ENCODE measurements around the gene FBXL13. TPM values are rescaled to one million over a fixed set of nuclear protein-coding genes. Genes with fewer than 3 reads are reported as not detected.
A peak's percentile ranks its signal among the peaks of the same experiment; 100 is the strongest.

Gene FBXL13
- total and polyA plus RNA-seq, 2 donors = 0.38 to 8.1 TPM

GRCh38 chr7:102892631-102893278, 181.8 kb downstream of the FBXL13 start:
- Histone ChIP-seq H3K36me3 (ENCODE audit: insufficient read depth) (no peaks in the 10 kb centered on the region), H3K4me3 (ENCODE audit: low read depth, low read length) (no peak overlapping the region), H3K27ac (ENCODE audit: low read depth) (no peak overlapping the region), H3K4me1 (ENCODE audit: insufficient read depth) (no peaks in the 10 kb centered on the region)
- WGBS = 79% methylated on average over 1 of the region's 1 CpG
- DNase-seq (ENCODE audit: extremely low spot score) = no peak

GRCh38 chr7:102891693-102892261, 182.8 kb downstream of the FBXL13 start:
- 30% methylated on average over 1 of the region's 1 CpG for WGBS
- Histone ChIP-seq H3K4me1 (ENCODE audit: insufficient read depth) (no peaks in the 10 kb centered on the region), H3K36me3 (ENCODE audit: insufficient read depth) (no peaks in the 10 kb centered on the region), H3K4me3 (ENCODE audit: low read depth, low read length) (no peak overlapping the region), H3K27ac (ENCODE audit: low read depth) (no peak overlapping the region)
- DNase-seq (ENCODE audit: extremely low spot score) = no peak

GRCh38 chr7:102890971-102891692, 183.5 kb downstream of the FBXL13 start:
- no peak overlapping the region for H3K4me3 ChIP-seq (ENCODE audit: low read depth, low read length)
- no peaks in the 10 kb centered on the region for H3K4me1 ChIP-seq (ENCODE audit: insufficient read depth)
- WGBS = 61% methylated on average over 5 of the region's 5 CpGs
- H3K36me3 ChIP-seq (ENCODE audit: insufficient read depth) = no peaks in the 10 kb centered on the region
- H3K27ac ChIP-seq (ENCODE audit: low read depth) = no peak overlapping the region
- DNase-seq (ENCODE audit: extremely low spot score) = no peak

GRCh38 chr7:102890292-102890970, 184.2 kb downstream of the FBXL13 start:
- no peak for DNase-seq (ENCODE audit: extremely low spot score)
- H3K4me1 ChIP-seq (ENCODE audit: insufficient read depth) = no peaks in the 10 kb centered on the region
- no peak overlapping the region for H3K4me3 ChIP-seq (ENCODE audit: low read depth, low read length)
- H3K36me3 ChIP-seq (ENCODE audit: insufficient read depth) = no peaks in the 10 kb centered on the region
- WGBS = 41% methylated on average over 2 of the region's 2 CpGs
- H3K27ac ChIP-seq (ENCODE audit: low read depth) = no peak overlapping the region

GRCh38 chr7:102889851-102890250, 184.7 kb downstream of the FBXL13 start:
- H3K4me1 ChIP-seq (ENCODE audit: insufficient read depth) = no peaks in the 10 kb centered on the region
- no peak for DNase-seq (ENCODE audit: extremely low spot score)
- 27% methylated on average over 2 of the region's 2 CpGs for WGBS
- no peaks in the 10 kb centered on the region for H3K36me3 ChIP-seq (ENCODE audit: insufficient read depth)
- no peak overlapping the region for H3K4me3 ChIP-seq (ENCODE audit: low read depth, low read length)
- peak overlapping the region; percentile 23 for H3K27ac ChIP-seq (ENCODE audit: low read depth)

- Histone ChIP-seq H3K36me3 (ENCODE audit: insufficient read depth) (no peaks in the 10 kb centered on the region), H3K27ac (ENCODE audit: low read depth) (no peak overlapping the region), H3K4me1 (ENCODE audit: insufficient read depth) (no peaks in the 10 kb centered on the region), H3K4me3 (ENCODE audit: low read depth, low read length) (no peak overlapping the region)
- DNase-seq (ENCODE audit: extremely low spot score) = no peak
- WGBS = 88% methylated on average over 3 of the region's 3 CpGs
Measured at GRCh38 chr7:102888561-102889233, 185.9 kb downstream of the FBXL13 start.

- Histone ChIP-seq H3K27ac (ENCODE audit: low read depth) (no peak overlapping the region), H3K36me3 (ENCODE audit: insufficient read depth) (no peaks in the 10 kb centered on the region), H3K4me3 (ENCODE audit: low read depth, low read length) (no peak overlapping the region), H3K4me1 (ENCODE audit: insufficient read depth) (no peaks in the 10 kb centered on the region)
- 42% methylated on average over 6 of the region's 6 CpGs for WGBS
- no peak for DNase-seq (ENCODE audit: extremely low spot score)
Measured at GRCh38 chr7:102883098-102883860, 191.3 kb downstream of the FBXL13 start.

GRCh38 chr7:102875700-102876295, 198.8 kb downstream of the FBXL13 start:
- WGBS = 96% methylated on average over 3 of the region's 3 CpGs
- H3K4me1 ChIP-seq (ENCODE audit: insufficient read depth) = no peaks in the 10 kb centered on the region
- H3K27ac ChIP-seq (ENCODE audit: low read depth) = no peak overlapping the region
- no peak for DNase-seq (ENCODE audit: extremely low spot score)
- no peak overlapping the region for H3K4me3 ChIP-seq (ENCODE audit: low read depth, low read length)
- no peaks in the 10 kb centered on the region for H3K36me3 ChIP-seq (ENCODE audit: insufficient read depth)

GRCh38 chr7:102874966-102875365, 199.6 kb downstream of the FBXL13 start:
- Histone ChIP-seq H3K4me1 (ENCODE audit: insufficient read depth) (no peaks in the 10 kb centered on the region), H3K27ac (ENCODE audit: low read depth) (no peak overlapping the region), H3K4me3 (ENCODE audit: low read depth, low read length) (no peak overlapping the region), H3K36me3 (ENCODE audit: insufficient read depth) (no peaks in the 10 kb centered on the region)
- DNase-seq (ENCODE audit: extremely low spot score) = no peak
- 75% methylated on average over 1 of the region's 1 CpG for WGBS

- Histone ChIP-seq H3K36me3 (ENCODE audit: insufficient read depth) (no peaks in the 10 kb centered on the region), H3K27ac (ENCODE audit: low read depth) (no peak overlapping the region), H3K4me1 (ENCODE audit: insufficient read depth) (no peaks in the 10 kb centered on the region), H3K4me3 (ENCODE audit: low read depth, low read length) (no peak overlapping the region)
- WGBS = 89% methylated on average over 5 of the region's 5 CpGs
- DNase-seq (ENCODE audit: extremely low spot score) = no peak
Measured at GRCh38 chr7:102874166-102874829, 200.3 kb downstream of the FBXL13 start.

GRCh38 chr7:102873470-102874165, 201.0 kb downstream of the FBXL13 start:
- 95% methylated on average over 4 of the region's 4 CpGs for WGBS
- H3K4me3 ChIP-seq (ENCODE audit: low read depth, low read length) = no peak overlapping the region
- no peak for DNase-seq (ENCODE audit: extremely low spot score)
- H3K36me3 ChIP-seq (ENCODE audit: insufficient read depth) = no peaks in the 10 kb centered on the region
- no peak overlapping the region for H3K27ac ChIP-seq (ENCODE audit: low read depth)
- H3K4me1 ChIP-seq (ENCODE audit: insufficient read depth) = no peaks in the 10 kb centered on the region

- 98% methylated on average over 2 of the region's 2 CpGs for WGBS
- Histone ChIP-seq H3K27ac (ENCODE audit: low read depth) (no peak overlapping the region), H3K4me1 (ENCODE audit: insufficient read depth) (no peaks in the 10 kb centered on the region), H3K4me3 (ENCODE audit: low read depth, low read length) (no peak overlapping the region), H3K36me3 (ENCODE audit: insufficient read depth) (no peaks in the 10 kb centered on the region)
- no peak for DNase-seq (ENCODE audit: extremely low spot score)
Measured at GRCh38 chr7:102872460-102872859, 202.1 kb downstream of the FBXL13 start.
